Measurements from ENCODE around the gene EDRF1. TPM values are rescaled to one million over a fixed set of nuclear protein-coding genes. Genes with fewer than 3 reads are reported as not detected.

Gene EDRF1
- total RNA-seq, 1 donor from 2014 or later, result 45.9 TPM

DNA sequence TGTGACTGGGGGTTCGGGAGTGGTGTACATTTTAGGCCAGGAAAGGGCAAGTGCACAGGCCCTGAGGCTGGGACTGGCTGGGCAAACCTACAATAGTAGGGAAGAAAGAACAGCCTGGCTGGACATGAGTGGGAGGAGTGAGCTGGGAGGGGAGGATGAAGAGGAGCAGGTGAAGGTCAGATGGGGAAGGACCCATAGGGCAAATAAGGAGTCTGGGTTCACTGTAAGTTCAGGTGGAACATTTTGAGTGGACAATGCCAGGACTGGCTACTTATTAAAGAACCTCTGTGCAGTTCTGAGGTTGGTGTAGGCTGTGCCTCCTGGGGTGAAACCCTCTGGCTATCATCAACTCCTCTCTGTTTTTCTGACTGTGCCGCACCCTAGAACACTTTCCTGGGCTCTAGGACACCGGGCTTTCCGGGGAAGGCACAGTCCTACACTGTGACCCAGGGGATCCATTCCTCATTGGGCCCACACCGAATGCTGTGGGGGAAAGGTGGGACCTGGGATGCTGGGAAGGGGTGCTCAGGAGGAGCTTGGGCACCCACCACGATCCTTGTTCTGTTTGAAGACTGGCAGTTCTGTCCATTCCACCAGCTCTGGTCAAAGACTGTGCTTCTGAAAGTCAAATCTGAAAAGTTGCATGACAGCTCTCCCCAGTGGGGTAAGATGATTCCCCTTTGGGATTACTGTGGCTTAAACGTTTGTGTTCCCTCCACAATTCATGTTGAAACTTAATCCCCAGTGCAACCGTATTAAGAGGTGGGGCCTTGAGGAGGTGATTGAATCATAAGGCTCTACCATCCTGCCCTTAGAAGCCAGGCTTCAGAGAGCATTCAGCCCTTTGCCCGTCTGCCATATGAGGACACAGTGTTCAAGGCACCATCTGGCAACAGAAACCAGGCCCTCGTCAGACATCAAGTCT lies 60.2 kb downstream of the EDRF1 start:
- DNase-seq (ENCODE audit: low spot score in 2 of 2, unreplicated experiment in 2 of 2), result no peak
- Mint-ChIP-seq H3K27me3 (ENCODE audit: low read depth) (no peaks in the 10 kb centered on the region), H3K9me3 (peaks cover 9% of the 10 kb centered on the region), H3K36me3 (no peaks in the 10 kb centered on the region), H3K4me3 (no peak overlapping the region), H3K4me1 (peaks cover 4% of the 10 kb centered on the region), H3K27ac (no peak overlapping the region)
- TF ChIP-seq, protein P1, sequence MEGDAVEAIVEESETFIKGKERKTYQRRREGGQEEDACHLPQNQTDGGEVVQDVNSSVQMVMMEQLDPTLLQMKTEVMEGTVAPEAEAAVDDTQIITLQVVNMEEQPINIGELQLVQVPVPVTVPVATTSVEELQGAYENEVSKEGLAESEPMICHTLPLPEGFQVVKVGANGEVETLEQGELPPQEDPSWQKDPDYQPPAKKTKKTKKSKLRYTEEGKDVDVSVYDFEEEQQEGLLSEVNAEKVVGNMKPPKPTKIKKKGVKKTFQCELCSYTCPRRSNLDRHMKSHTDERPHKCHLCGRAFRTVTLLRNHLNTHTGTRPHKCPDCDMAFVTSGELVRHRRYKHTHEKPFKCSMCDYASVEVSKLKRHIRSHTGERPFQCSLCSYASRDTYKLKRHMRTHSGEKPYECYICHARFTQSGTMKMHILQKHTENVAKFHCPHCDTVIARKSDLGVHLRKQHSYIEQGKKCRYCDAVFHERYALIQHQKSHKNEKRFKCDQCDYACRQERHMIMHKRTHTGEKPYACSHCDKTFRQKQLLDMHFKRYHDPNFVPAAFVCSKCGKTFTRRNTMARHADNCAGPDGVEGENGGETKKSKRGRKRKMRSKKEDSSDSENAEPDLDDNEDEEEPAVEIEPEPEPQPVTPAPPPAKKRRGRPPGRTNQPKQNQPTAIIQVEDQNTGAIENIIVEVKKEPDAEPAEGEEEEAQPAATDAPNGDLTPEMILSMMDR (IDR thresholded peaks at IDR 0.05; ENCODE audit: unreplicated experiment), result no peak

- Mint-ChIP-seq H3K36me3 (no peaks in the 10 kb centered on the region), H3K4me3 (no peak overlapping the region), H3K4me1 (peaks cover 4% of the 10 kb centered on the region), H3K27me3 (ENCODE audit: low read depth) (no peaks in the 10 kb centered on the region), H3K9me3 (peaks cover 9% of the 10 kb centered on the region), H3K27ac (no peak overlapping the region)
- no peak for DNase-seq (ENCODE audit: low spot score in 2 of 2, unreplicated experiment in 2 of 2)
- TF ChIP-seq, protein P1 (IDR thresholded peaks at IDR 0.05; ENCODE audit: unreplicated experiment), result no peak
Measured at GRCh38 chr10:125781374-125781773, 61.9 kb downstream of the EDRF1 start.

DNA sequence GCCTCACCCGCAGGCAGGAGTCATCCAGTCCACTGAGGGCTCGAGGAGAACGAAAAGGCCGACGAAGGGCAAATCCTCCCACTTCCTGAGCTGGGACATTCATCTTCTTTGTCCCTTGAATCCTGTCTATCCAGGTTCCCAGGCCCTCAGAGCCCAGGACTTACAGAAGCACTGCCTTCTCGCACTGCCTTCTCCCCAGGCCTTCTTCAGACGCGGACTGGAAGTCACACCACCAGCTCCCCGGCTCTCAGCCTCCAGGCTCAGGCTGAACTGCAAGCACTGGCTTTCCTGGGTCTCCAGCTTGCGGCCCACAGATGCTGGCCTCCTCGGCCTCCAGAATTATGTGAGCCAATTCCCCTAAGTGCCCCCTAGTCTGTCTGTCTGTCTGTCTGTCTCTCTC lies 62.5 kb downstream of the EDRF1 start:
- no peak overlapping the region for H3K4me3 Mint-ChIP-seq
- no peak for DNase-seq (ENCODE audit: low spot score in 2 of 2, unreplicated experiment in 2 of 2)
- no peaks in the 10 kb centered on the region for H3K27me3 Mint-ChIP-seq (ENCODE audit: low read depth)
- peaks cover 4% of the 10 kb centered on the region for H3K4me1 Mint-ChIP-seq
- no peak overlapping the region for H3K27ac Mint-ChIP-seq
- no peaks in the 10 kb centered on the region for H3K36me3 Mint-ChIP-seq
- H3K9me3 Mint-ChIP-seq, result peaks cover 9% of the 10 kb centered on the region
- TF ChIP-seq, protein P1 (IDR thresholded peaks at IDR 0.05; ENCODE audit: unreplicated experiment), result no peak

DNA sequence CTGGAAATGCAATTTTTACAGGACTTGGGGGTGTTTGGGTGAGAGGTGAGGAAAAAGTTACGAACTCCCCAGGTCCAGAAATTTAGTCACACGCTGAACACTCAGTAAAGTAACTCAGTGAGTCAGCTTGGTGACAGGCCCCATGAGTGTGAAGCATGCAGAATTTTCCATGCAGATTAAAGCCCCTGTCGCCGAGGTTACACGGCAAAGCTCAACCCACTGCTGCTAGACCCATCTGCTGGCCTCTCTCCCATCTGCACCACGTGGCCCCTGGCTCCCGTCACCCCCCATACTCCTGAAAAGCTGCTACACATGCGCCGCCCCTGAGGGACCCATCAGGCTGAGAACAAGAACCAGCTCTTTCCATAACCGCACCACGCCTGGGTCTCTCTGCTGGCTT lies 63.1 kb downstream of the EDRF1 start:
- TF ChIP-seq, protein P1 (IDR thresholded peaks at IDR 0.05; ENCODE audit: unreplicated experiment), result no peak
- Mint-ChIP-seq H3K27me3 (ENCODE audit: low read depth) (no peaks in the 10 kb centered on the region), H3K27ac (no peak overlapping the region), H3K4me1 (peaks cover 4% of the 10 kb centered on the region), H3K36me3 (no peaks in the 10 kb centered on the region), H3K9me3 (peaks cover 9% of the 10 kb centered on the region), H3K4me3 (no peak overlapping the region)
- no peak for DNase-seq (ENCODE audit: low spot score in 2 of 2, unreplicated experiment in 2 of 2)

- no peak for DNase-seq (ENCODE audit: low spot score in 2 of 2, unreplicated experiment in 2 of 2)
- Mint-ChIP-seq H3K4me1 (peaks cover 4% of the 10 kb centered on the region), H3K9me3 (peaks cover 9% of the 10 kb centered on the region), H3K27ac (no peak overlapping the region), H3K36me3 (no peaks in the 10 kb centered on the region), H3K4me3 (no peak overlapping the region), H3K27me3 (ENCODE audit: low read depth) (no peaks in the 10 kb centered on the region)
- TF ChIP-seq, protein P1 (IDR thresholded peaks at IDR 0.05; ENCODE audit: unreplicated experiment), result no peak
Measured at GRCh38 chr10:125783408-125783807, 63.9 kb downstream of the EDRF1 start.

Data from mesothelial cell of epicardium (in vitro differentiated cells).